IMR-90 (cell line): ENCODE measurements around the gene MMP10. TPM values are rescaled to one million over a fixed set of nuclear protein-coding genes. Genes with fewer than 3 reads are reported as not detected.

Experiments
- ATAC-seq: fragments of 200-7000 bp; cut with Tn5 transposase; 2 replicates; pipeline ENCODE4 v1.9.1; 2020; ENCODE audit warnings: low read depth, mild to moderate bottlenecking, moderate library complexity
- BruUV-seq: library from RNA; stranded (reverse); fragments of 400-500 nt; replicated peaks from 2 replicates; lab custom pipeline; 2021; lab: Mats Ljungman, UMichigan
- CTCF ChIA-PET: fragments of 300-600 bp; formaldehyde crosslinking; extraction: SDS; loops from one replicate; lab custom pipeline; 2021; ENCODE audit warnings: antibody characterized with exemption; lab: Yijun Ruan, JAX
- POLR2A ChIA-PET: fragments of 300-600 bp; sonication (Branson Sonifier 250); formaldehyde crosslinking; loops from one replicate; lab custom pipeline; 2022; ENCODE audit warnings: antibody characterized with exemption; ENCODE audit not compliant: unreplicated experiment; lab: Charles Lee
- DNase-seq: peaks from one replicate; pipeline ENCODE4 v3.0.0; 2013
- H2AFZ ChIP-seq: replicated peaks from 2 replicates; pipeline ENCODE3; 2013; ENCODE audit warnings: low read length, mild to moderate bottlenecking; ENCODE audit not compliant: poor library complexity
- H2AK5ac ChIP-seq: 2 replicates; pipeline ENCODE4 v1.6.1; 2013; ENCODE audit warnings: low read depth, low read length, inconsistent platforms
- H2AK9ac ChIP-seq: replicated peaks from 2 replicates; pipeline ENCODE3; 2013; ENCODE audit warnings: mild to moderate bottlenecking, low read depth, low read length, moderate library complexity; ENCODE audit not compliant: poor library complexity
- H2BK120ac ChIP-seq: 2 replicates; pipeline ENCODE4 v1.6.1; 2013; ENCODE audit warnings: low read depth, low read length, inconsistent platforms
- H2BK15ac ChIP-seq: 3 replicates; pipeline ENCODE4 v1.6.1; 2013; ENCODE audit warnings: low read depth, low read length, inconsistent platforms
- H2BK20ac ChIP-seq: 2 replicates; pipeline ENCODE4 v1.6.1; 2013; ENCODE audit warnings: low read depth, mild to moderate bottlenecking, inconsistent platforms, low read length, moderate library complexity
- H2BK5ac ChIP-seq: 2 replicates; pipeline ENCODE4 v1.6.1; 2013; ENCODE audit warnings: mild to moderate bottlenecking, low read depth, low read length, inconsistent platforms; ENCODE audit not compliant: poor library complexity, severe bottlenecking
- H3K14ac ChIP-seq: replicated peaks from 2 replicates; pipeline ENCODE4 v1.6.1; 2013; ENCODE audit warnings: low read depth, low read length, inconsistent platforms
- H3K18ac ChIP-seq: 2 replicates; pipeline ENCODE4 v1.6.1; 2013; ENCODE audit warnings: low read depth, low read length, control low read depth
- H3K23ac ChIP-seq: 2 replicates; pipeline ENCODE4 v1.6.1; 2013; ENCODE audit warnings: low read depth, low read length, inconsistent platforms
- H3K27ac ChIP-seq: 2 replicates; pipeline ENCODE4 v1.5.1; 2013; ENCODE audit warnings: mild to moderate bottlenecking, control low read depth, low read length; ENCODE audit not compliant: insufficient read depth
- H3K27me3 ChIP-seq: 2 replicates; pipeline ENCODE4 v1.6.1; 2013; ENCODE audit warnings: low read length; ENCODE audit not compliant: control insufficient read depth, insufficient read depth
- H3K36me3 ChIP-seq: 2 replicates; pipeline ENCODE4 v1.6.1; 2013; ENCODE audit warnings: low read length, mixed read lengths; ENCODE audit not compliant: control insufficient read depth, insufficient read depth
- H3K4ac ChIP-seq: 2 replicates; pipeline ENCODE4 v1.6.1; 2013; ENCODE audit warnings: low read depth, low read length, inconsistent platforms
- H3K4me1 ChIP-seq: 2 replicates; pipeline ENCODE4 v1.6.1; 2013; ENCODE audit warnings: low read length, mixed read lengths; ENCODE audit not compliant: control insufficient read depth, insufficient read depth
- H3K4me2 ChIP-seq: 2 replicates; pipeline ENCODE4 v1.6.1; 2013; ENCODE audit warnings: low read depth, mild to moderate bottlenecking, control low read depth, low read length, moderate library complexity
- H3K4me3 ChIP-seq: 2 replicates; pipeline ENCODE4 v1.5.1; 2013; ENCODE audit warnings: low read depth, mild to moderate bottlenecking, control low read depth, low read length, moderate library complexity; ENCODE audit not compliant: insufficient read depth
- H3K56ac ChIP-seq: 2 replicates; pipeline ENCODE4 v1.6.1; 2013; ENCODE audit warnings: low read length, inconsistent platforms; ENCODE audit not compliant: insufficient read depth; ENCODE audit errors: extremely low read depth
- H3K79me1 ChIP-seq, 2 experiments: 2 replicates each; pipeline ENCODE4 v1.6.1; 2013; ENCODE audit warnings: low read length in 2 of 2, inconsistent platforms in 1 of 2, low read depth in 1 of 2
- H3K9ac ChIP-seq: 2 replicates; pipeline ENCODE4 v1.6.1; 2013; ENCODE audit warnings: low read depth, low read length, control low read depth
- H3K9me1 ChIP-seq: 2 replicates; pipeline ENCODE4 v1.6.1; 2013; ENCODE audit warnings: low read length, inconsistent platforms; ENCODE audit not compliant: insufficient read depth
- H3K9me3 ChIP-seq: 2 replicates; pipeline ENCODE4 v1.6.1; 2013; ENCODE audit warnings: low read length; ENCODE audit not compliant: control insufficient read depth, insufficient read depth
- H4K20me1 ChIP-seq: 2 replicates; pipeline ENCODE4 v1.6.1; 2013; ENCODE audit warnings: low read length, inconsistent platforms; ENCODE audit not compliant: insufficient read depth
- H4K5ac ChIP-seq: 2 replicates; pipeline ENCODE4 v1.6.1; 2013; ENCODE audit warnings: mild to moderate bottlenecking, low read depth, low read length, control low read depth
- H4K8ac ChIP-seq, 2 experiments: 2 replicates each; pipeline ENCODE4 v1.6.1; 2013; ENCODE audit warnings: low read depth in 2 of 2, low read length in 2 of 2, control low read depth in 1 of 2, inconsistent platforms in 1 of 2
- H4K91ac ChIP-seq: 2 replicates; pipeline ENCODE4 v1.6.1; 2013; ENCODE audit warnings: low read depth, low read length, inconsistent platforms; ENCODE audit not compliant: insufficient read depth
- BHLHE40 ChIP-seq: fragments of 150-350 bp; IDR thresholded peaks from 2 replicates; pipeline ENCODE4 v1.6.1; 2016; ENCODE audit warnings: mild to moderate bottlenecking, low read depth, low read length
- CEBPB ChIP-seq: IDR thresholded peaks from 2 replicates; pipeline ENCODE4 v1.6.1; 2012; ENCODE audit warnings: low read depth, low read length, improper control_type of control experiment
- CHD1 ChIP-seq: IDR thresholded peaks from 2 replicates; pipeline ENCODE4 v1.6.1; 2012; ENCODE audit warnings: low read depth, low read length, improper control_type of control experiment
- CTCF ChIP-seq: conservative IDR thresholded peaks from 2 replicates; pipeline ENCODE4 v1.5.1; 2012; ENCODE audit warnings: mild to moderate bottlenecking, low read depth, low read length, improper control_type of control experiment
- FOS ChIP-seq: fragments of 150-350 bp; IDR thresholded peaks from 2 replicates; pipeline ENCODE4 v1.6.1; 2016; ENCODE audit warnings: low read depth, low read length
- MAFK ChIP-seq: IDR thresholded peaks from 2 replicates; pipeline ENCODE4 v1.6.1; 2012; ENCODE audit warnings: low read depth, low read length, improper control_type of control experiment
- MXI1 ChIP-seq: IDR thresholded peaks from 2 replicates; pipeline ENCODE4 v1.6.1; 2012; ENCODE audit warnings: low read depth, mild to moderate bottlenecking, low read length, moderate library complexity, borderline replicate concordance
- POLR2A ChIP-seq: IDR thresholded peaks from 2 replicates; pipeline ENCODE4 v1.6.1; 2012; ENCODE audit warnings: mild to moderate bottlenecking, low read depth, low read length
- RAD21 ChIP-seq: IDR thresholded peaks from 2 replicates; pipeline ENCODE4 v1.6.1; 2012; ENCODE audit warnings: low read length, improper control_type of control experiment
- RCOR1 ChIP-seq: IDR thresholded peaks from 2 replicates; pipeline ENCODE4 v1.6.1; 2012; ENCODE audit warnings: mild to moderate bottlenecking, low read length, improper control_type of control experiment; ENCODE audit not compliant: insufficient replicate concordance
- RFX5 ChIP-seq: IDR thresholded peaks from 2 replicates; pipeline ENCODE4 v1.8.0; 2012; ENCODE audit warnings: low read depth, mild to moderate bottlenecking, low read length, moderate library complexity
- SMC3 ChIP-seq: fragments of 150-350 bp; IDR thresholded peaks from 2 replicates; pipeline ENCODE4 v1.6.1; 2016; ENCODE audit warnings: low read depth, mild to moderate bottlenecking, antibody characterized with exemption, low read length, moderate library complexity
- WGBS, 2 experiments: methylation state at CpG; one replicate each; pipeline versions ENCODE4 v1.1.5 to v1.1.7; 2013; ENCODE audit warnings: missing lambda C conversion rate in 2 of 2; ENCODE audit not compliant: insufficient read length in 1 of 2; ENCODE audit errors: extremely low coverage in 2 of 2; 5-methylcytosine and 5-hydroxymethylcytosine counted together
- dilution Hi-C: fragments of 300-500 bp; cut with HindIII; formaldehyde crosslinking; loops from one replicate; pipeline ENCODE4 v1.14.3; 2018; ENCODE audit warnings: low sequenced_read_pairs; ENCODE audit not compliant: unreplicated experiment
- in situ Hi-C: fragments of 300-500 bp; cut with MboI; formaldehyde crosslinking; loops from 3 replicates; pipeline ENCODE4 v1.14.3; 2019; ENCODE audit warnings: low sequenced_read_pairs, inconsistent platforms, mixed read lengths
- intact Hi-C: fragments of 100-400 bp; cut with micrococcal nuclease; formaldehyde crosslinking; loops from 2 replicates; pipeline ENCODE4 v1.10.0; 2022
- polyA plus RNA-seq, 3 experiments: library from polyadenylated mRNA; depleted of rRNA; stranded (reverse); fragments of >200 nt; gene quantifications; 2 replicates each; pipeline ENCODE4 v1.2.3, GENCODE V29; 2012; ENCODE audit warnings: low replicate concordance in 1 of 3
- total RNA-seq: library from RNA; depleted of rRNA; stranded (reverse); fragments of >200 nt; gene quantifications from 2 replicates; pipeline ENCODE4 v1.2.3, GENCODE V29; 2012

Gene MMP10
- total and polyA plus RNA-seq, 2 of the 4 experiments (the other 2 are of a cell fraction) = not detected

- in situ Hi-C loops (no loop called here), intact Hi-C loops (no loop called here), dilution Hi-C loops (no loop called here)
- Histone ChIP-seq H3K4ac (no peak overlapping the region), H2AK9ac (no peak overlapping the region), H2AK5ac (no peak overlapping the region), H3K27ac (no peak overlapping the region), H3K36me3 (no peaks in the 10 kb centered on the region), H2BK20ac (no peak overlapping the region), H3K4me1 (no peaks in the 10 kb centered on the region), H4K8ac (no peak overlapping the region), H3K4me2 (no peak overlapping the region), H3K9me3 (no peaks in the 10 kb centered on the region), H4K91ac (no peak overlapping the region), H3K4me3 (no peak overlapping the region), H4K20me1 (no peaks in the 10 kb centered on the region), H3K56ac (no peak overlapping the region), H2AFZ (no peak overlapping the region), H3K23ac (no peak overlapping the region), H3K9me1 (no peaks in the 10 kb centered on the region), H2BK120ac (no peak overlapping the region), H3K9ac (no peak overlapping the region), H4K5ac (no peak overlapping the region), H2BK15ac (no peak overlapping the region), H3K14ac (no peak overlapping the region), H3K18ac (no peak overlapping the region), H3K79me1 (no peaks in the 10 kb centered on the region), H3K27me3 (no peaks in the 10 kb centered on the region; the same call in 1 of the 2 replicates), H2BK5ac (no peak overlapping the region)
- ChIA-PET CTCF (no interaction called here), POLR2A (no interaction called here)
- no peak for TF ChIP-seq FOS
- no peak for TF ChIP-seq RCOR1
- no peak for TF ChIP-seq CHD1
- no peak for TF ChIP-seq RFX5
- TF ChIP-seq CEBPB = no peak
- no peak for TF ChIP-seq RAD21
- TF ChIP-seq MAFK = no peak
- TF ChIP-seq SMC3 = no peak
- TF ChIP-seq POLR2A = no peak
- no peak for TF ChIP-seq MXI1
- TF ChIP-seq CTCF = no peak
- no peak for TF ChIP-seq BHLHE40
- ATAC-seq (no peak), DNase-seq (no peak)
- no TSS peak for BruUV-seq
- no CpG with 5 or more reads among the region's 18 CpGs for WGBS, 2 experiments
Measured at GRCh38 chr11:102767800-102768199, 12.6 kb downstream of the MMP10 start.
